Measurements from ENCODE around the gene GPR35.

Gene GPR35

DNA sequence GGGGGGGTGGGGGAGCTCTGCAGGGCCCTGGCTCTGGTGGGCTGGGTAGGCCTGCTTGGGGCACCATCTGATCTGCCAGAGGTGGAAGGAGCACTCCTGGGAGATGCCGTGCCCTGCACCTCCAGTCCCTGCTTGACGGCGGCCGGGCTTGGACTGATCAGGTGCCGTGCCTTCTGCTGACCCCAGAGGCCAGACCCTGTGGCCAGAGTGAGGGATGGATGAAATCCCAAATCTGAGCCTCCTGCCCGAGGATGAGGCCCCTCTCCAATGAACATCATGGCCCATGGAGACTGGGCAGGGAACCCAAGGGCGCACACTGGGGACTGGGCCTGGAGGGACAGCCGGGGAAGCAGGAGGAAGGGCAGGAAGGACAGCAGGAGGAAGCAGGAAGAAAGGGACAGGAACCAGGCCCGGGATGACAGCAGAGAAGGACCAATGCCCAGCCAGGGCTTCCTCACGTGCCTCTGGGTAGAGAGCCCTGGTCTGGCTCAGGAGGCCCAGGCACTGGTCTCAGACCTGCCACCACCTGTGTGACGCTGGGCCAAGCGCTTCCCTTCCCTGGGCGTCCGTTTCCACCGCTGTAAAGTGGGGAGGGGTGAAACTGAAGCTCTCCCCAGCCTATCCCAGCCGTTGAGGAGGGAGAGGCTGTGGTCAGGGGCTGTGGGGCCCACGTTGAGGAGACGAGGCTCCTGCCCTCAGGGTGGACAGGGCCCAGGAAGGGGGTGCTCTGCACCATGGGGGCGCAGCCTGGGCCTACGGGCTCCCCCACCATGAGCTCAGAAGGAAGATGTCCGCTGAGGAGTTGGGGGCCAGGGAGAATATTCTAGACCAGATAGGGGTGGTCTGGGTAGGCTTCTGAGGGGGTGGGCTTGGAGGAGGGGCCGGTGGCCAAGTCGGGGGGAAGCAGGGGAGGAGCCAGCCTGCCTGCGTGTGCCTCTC is 1.0 kb upstream of the GPR35 start:
- DNase-seq: no peak

- no peak for DNase-seq
Observed at GRCh38 chr2:240626531-240627300, 1.4 kb downstream of the GPR35 start.

DNA sequence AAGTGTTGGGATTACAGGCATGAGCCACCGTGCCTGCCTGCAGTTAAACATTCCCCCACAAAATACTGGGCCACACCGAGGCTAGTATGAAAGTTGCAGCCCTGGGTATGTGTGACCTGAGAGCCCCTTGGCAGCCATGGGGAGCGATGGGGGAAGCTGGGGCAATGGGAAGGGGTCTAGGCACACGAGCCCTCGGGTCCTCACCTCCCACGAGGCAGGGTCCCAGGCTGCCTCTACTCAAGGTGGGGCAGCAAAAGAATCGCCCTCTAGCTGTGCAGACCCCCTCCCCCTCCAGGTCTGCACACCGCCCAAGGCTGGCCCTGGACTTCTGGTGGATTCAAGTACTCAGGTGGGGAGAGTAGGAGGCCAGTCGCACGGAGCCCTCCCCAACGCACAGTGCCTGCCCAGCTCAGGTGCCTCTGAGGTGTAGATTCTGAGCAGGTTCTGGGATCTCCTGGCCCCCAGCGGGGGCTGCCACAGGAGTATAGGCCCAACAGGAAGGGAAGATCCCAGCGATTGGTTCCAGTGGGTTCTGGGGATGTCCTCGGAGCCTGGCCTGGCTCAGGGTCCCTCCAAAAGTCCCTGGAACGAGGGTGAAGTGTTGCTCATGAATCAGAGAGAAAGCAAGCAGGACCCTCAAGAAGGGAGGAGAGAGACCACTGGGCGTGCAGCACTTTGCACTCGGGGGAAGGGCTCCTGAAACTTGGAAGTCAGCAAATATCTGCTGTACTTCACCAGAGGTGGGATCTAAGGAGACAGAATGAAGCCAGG is 2.6 kb downstream of the GPR35 start:
- DNase-seq: no peak

GRCh38 chr2:240628507-240628807 is 3.2 kb downstream of the GPR35 start:
- no peak for DNase-seq

DNA sequence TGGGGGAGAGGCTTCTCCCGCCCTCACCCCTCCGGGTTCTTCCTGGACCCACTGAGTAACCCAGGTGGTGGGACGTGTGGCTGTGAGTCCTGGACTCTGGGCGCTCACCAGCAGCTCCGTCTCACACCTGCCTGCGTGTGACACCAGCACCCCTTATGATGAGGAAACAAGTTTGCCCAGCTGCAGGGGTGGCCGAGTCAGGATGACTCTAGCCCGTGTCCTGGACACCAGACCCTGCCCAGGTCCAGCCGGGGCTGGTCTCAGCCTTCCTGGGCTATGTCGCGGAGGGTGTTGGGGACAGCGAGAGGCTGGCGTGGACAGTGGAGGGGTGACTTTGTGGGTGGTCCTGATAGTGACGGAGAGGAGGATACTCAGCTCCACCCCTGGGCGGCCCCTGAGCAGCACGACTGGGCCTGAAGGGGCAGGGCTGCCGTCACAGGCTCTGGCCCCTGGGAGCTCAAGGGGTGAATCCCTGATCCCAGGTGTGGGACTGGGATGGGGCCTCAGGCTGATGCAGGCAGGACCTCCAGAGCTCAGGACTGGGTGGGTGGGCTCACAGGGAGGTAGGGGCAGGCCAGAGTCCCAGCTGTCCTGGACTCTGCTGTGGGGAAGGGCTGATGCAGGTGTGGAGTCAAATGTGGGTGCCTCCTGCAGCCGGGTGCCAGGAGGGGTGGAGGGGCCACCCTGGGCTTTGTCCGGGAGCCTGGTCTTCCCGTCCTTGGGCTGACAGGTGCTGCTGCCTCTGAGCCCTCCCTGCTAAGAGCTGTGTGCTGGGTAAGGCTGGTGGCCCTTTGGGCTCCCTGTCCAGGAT is 3.7 kb downstream of the GPR35 start:
- no peak for DNase-seq

DNA sequence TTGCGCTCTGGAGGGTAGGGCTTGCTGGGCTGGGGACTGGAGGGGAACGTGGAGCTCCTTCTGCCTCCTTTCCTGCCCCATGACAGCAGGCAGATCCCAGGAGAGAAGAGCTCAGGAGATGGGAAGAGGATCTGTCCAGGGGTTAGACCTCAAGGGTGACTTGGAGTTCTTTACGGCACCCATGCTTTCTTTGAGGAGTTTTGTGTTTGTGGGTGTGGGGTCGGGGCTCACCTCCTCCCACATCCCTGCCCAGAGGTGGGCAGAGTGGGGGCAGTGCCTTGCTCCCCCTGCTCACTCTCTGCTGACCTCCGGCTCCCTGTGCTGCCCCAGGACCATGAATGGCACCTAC is 4.3 kb downstream of the GPR35 start:
- DNase-seq: no peak

GRCh38 chr2:240629968-240630770 is 4.9 kb downstream of the GPR35 start:
- DNase-seq: no peak

DNA sequence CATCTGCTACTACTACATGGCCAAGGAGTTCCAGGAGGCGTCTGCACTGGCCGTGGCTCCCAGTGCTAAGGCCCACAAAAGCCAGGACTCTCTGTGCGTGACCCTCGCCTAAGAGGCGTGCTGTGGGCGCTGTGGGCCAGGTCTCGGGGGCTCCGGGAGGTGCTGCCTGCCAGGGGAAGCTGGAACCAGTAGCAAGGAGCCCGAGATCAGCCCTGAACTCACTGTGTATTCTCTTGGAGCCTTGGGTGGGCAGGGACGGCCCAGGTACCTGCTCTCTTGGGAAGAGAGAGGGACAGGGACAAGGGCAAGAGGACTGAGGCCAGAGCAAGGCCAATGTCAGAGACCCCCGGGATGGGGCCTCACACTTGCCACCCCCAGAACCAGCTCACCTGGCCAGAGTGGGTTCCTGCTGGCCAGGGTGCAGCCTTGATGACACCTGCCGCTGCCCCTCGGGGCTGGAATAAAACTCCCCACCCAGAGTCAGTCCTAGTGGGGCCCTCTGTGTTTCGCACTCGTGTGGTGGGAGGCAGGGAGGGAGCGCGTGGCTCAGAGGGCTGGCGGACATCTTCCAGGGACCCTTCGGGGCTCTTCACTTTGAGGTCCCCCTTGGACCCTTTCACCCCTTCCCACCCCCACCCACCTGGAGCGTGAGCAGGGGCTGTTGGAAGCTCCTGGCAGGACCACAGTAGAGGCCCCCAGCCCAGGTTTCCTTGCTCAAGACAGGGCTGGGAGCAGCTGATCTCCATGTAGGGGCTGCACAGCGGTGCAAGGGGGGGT is 5.7 kb downstream of the GPR35 start:
- DNase-seq: no peak

GRCh38 chr2:240631548-240632305 is 6.4 kb downstream of the GPR35 start:
- DNase-seq: no peak

DNA sequence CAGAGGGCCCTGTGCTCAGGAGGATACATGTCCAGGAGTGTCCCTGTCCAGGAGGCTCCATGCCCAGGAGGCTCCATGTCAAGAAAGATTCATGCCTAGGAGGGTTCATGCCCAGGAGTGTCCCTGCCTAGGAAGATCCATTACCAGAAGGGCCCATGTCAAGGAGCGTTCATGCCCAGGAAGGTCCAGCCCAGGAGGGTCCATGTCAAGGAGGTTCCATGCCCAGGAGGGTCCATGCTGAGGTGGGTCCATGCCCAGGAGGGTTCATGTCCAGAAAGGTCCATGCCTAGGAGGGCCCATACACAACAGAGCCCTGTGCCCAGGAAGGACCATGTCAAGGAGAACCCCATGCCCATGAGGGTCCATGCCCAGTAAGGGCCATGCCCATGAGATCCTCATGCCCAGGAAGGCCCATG is 7.0 kb downstream of the GPR35 start:
- no peak for DNase-seq

DNA sequence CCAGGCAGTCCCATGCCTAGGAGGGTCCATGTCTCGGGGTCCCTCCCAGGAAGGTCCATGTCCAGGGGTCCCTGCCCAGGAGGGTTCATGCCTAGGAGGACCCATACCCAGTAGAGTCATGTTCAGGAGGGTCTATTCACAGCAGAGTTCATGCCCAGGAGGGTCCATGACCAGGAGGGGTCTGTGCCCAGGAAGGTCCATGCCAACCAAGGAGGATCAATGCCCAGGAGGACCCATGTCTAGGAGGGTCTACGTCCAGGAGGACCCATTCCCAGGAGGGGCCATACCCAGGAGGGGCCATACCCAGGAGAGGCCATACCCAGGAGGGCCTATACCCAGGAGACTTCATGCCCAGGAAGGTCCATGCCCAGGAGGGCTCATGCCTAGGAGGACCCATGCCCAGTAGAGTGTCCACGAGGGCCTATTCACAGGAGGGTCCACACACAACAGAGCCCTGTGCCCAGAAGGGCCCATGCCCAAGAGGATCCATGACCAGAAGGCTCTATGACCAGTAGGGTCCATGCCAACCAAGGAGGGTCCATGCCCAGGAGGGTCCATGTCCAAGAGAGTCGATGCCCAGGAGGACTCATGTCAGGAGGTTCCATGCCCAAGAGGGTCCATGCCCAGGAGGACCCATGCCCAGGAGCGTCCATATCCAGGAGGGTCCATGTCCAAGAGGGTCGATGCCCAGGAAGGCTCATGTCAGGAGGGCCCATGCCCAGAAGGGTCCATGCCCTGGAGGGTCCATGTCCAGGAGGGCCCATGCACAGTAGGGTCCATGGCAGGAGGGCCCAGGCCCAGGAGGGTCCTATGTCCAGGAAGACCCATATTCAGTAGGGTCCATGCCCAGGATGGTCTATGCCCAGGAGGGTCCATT is 10.1 kb downstream of the GPR35 start:
- DNase-seq: no peak

GRCh38 chr2:240635998-240636547 is 10.8 kb downstream of the GPR35 start:
- no peak for DNase-seq

GRCh38 chr2:240636563-240637115 is 11.4 kb downstream of the GPR35 start:
- no peak for DNase-seq

- no peak for DNase-seq
Observed at GRCh38 chr2:240637116-240637900, 12.0 kb downstream of the GPR35 start.

- no peak for DNase-seq
Observed at GRCh38 chr2:240637901-240638345, 12.6 kb downstream of the GPR35 start.

GRCh38 chr2:240638512-240639160 is 13.4 kb downstream of the GPR35 start:
- DNase-seq: no peak

GRCh38 chr2:240639566-240639965 is 14.3 kb downstream of the GPR35 start:
- no peak for DNase-seq

All from activated CD4-positive, CD25-positive, alpha-beta regulatory T cell (primary cell).